Measurements from ENCODE around the gene CGREF1. TPM values are rescaled to one million over a fixed set of nuclear protein-coding genes. Genes with fewer than 3 reads are reported as not detected.

Gene CGREF1
- total and polyA plus RNA-seq, 2 donors (not counting 3 experiments of a cell fraction or from before 2014, with no cell fraction given) = 2.9 to 5.8 TPM

GRCh38 chr2:27051902-27052645, 66.9 kb downstream of the CGREF1 start:
- Histone ChIP-seq H3K9me1 (replicated peaks; ENCODE audit: control insufficient read depth, extremely low read depth, insufficient read depth, low read length) (no peaks in the 10 kb centered on the region), H3K4me3 (replicated peaks in 1 of 3; ENCODE audit: insufficient read depth in 1 of 3, low read depth in 1 of 3, low read length in 3 of 3) (peak overlapping the region; percentile 67 to 93 (median 73)), H3K9me3 (replicated peaks; ENCODE audit: control insufficient read depth, insufficient read depth, low read length) (no peaks in the 10 kb centered on the region), H3K36me3 (ENCODE audit: control insufficient read depth in 2 of 2, extremely low read depth in 1 of 2, insufficient read depth in 2 of 2, low read length in 2 of 2) (peaks cover 3 to 23% of the 10 kb centered on the region in 2 experiments), H3K4me2 (ENCODE audit: insufficient read depth, low read length) (peak overlapping the region; percentile 76), H2AFZ (ENCODE audit: low read depth, low read length) (peak overlapping the region; percentile 93), H3K27me3 (ENCODE audit: control insufficient read depth in 2 of 2, insufficient read depth in 2 of 2, low read length in 2 of 2) (no peaks in the 10 kb centered on the region), H3K4me1 (ENCODE audit: control insufficient read depth, extremely low read depth, insufficient read depth, low read length) (peaks cover 12% of the 10 kb centered on the region), H3K79me2 (ENCODE audit: control insufficient read depth, insufficient read depth, low read length) (no peaks in the 10 kb centered on the region), H3K27ac (ENCODE audit: insufficient read depth, low read depth, low read length) (no peak overlapping the region), H4K20me1 (replicated peaks; ENCODE audit: control insufficient read depth, extremely low read depth, insufficient read depth, low read length) (no peaks in the 10 kb centered on the region), H3K9ac (replicated peaks; ENCODE audit: extremely low read depth, insufficient read depth, low read length) (peak overlapping the region; percentile 61)
- DNase-seq (ENCODE audit: low read depth, low spot score) = peak; percentile 37
- dilution Hi-C loops (cut with MboI; ENCODE audit: extremely low pct_ligation_motif_present, low sequenced_read_pairs) (no loop called here), intact Hi-C loops (cut with micrococcal nuclease) (loop anchor here (1.0 kb wide), 3 partner anchors 19 to 91 kb away; partner anchors contain the start of genes OST4 and PREB)
- TF ChIP-seq, protein P1, sequence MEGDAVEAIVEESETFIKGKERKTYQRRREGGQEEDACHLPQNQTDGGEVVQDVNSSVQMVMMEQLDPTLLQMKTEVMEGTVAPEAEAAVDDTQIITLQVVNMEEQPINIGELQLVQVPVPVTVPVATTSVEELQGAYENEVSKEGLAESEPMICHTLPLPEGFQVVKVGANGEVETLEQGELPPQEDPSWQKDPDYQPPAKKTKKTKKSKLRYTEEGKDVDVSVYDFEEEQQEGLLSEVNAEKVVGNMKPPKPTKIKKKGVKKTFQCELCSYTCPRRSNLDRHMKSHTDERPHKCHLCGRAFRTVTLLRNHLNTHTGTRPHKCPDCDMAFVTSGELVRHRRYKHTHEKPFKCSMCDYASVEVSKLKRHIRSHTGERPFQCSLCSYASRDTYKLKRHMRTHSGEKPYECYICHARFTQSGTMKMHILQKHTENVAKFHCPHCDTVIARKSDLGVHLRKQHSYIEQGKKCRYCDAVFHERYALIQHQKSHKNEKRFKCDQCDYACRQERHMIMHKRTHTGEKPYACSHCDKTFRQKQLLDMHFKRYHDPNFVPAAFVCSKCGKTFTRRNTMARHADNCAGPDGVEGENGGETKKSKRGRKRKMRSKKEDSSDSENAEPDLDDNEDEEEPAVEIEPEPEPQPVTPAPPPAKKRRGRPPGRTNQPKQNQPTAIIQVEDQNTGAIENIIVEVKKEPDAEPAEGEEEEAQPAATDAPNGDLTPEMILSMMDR (IDR thresholded peaks at IDR 0.05; ENCODE audit: extremely low read depth in 1 of 2, insufficient read depth in 1 of 2, low read depth in 1 of 2, low read length in 2 of 2) = no peak
- TF ChIP-seq MYC (IDR thresholded peaks at IDR 0.05; ENCODE audit: low read depth, low read length) = no peak
- BruUV-seq (replicated peaks) = no TSS peak
- CTCF ChIA-PET = interaction anchor here (0.9 to 5.9 kb wide), 9 partner anchors 18 to 206 kb away, joined by 3 to 39 read pairs (median 7); partner anchors contain the start of genes KHK, OST4 and PREB
- POLR2A ChIA-PET = interaction anchor here (2.2 kb wide), 1 partner anchor 20 kb away, joined by 7 read pairs; the partner anchor contains the start of gene OST4
- peak; percentile 76 for FAIRE-seq

All from endothelial cell of umbilical vein (primary cell).